Endothelial cell of umbilical vein (primary cell): Measurements from ENCODE around the gene HBP1.

ENCODE experiments used
- CTCF ChIP-seq, 2 donors: IDR thresholded peaks; 1 replicate in 1 of 2; 2 replicates in 1 of 2; pipeline ENCODE4 v1.5.1; 2011; ENCODE audit warnings: low read length in 2 of 2, mild to moderate bottlenecking in 2 of 2, moderate library complexity in 2 of 2, control low read depth in 1 of 2, inconsistent platforms in 1 of 2, low read depth in 1 of 2; ENCODE audit not compliant: insufficient read depth in 1 of 2; ENCODE audit errors: extremely low read depth in 1 of 2
- EZH2 ChIP-seq: IDR thresholded peaks from 2 replicates; pipeline ENCODE4 v1.6.1; 2012; ENCODE audit warnings: borderline replicate concordance, low read depth, mild to moderate bottlenecking, moderate library complexity, low read length, inconsistent platforms; ENCODE audit not compliant: severe bottlenecking
- FOS ChIP-seq: IDR thresholded peaks from 2 replicates; pipeline ENCODE4 v1.6.1; 2011; ENCODE audit warnings: mild to moderate bottlenecking, low read length, moderate library complexity, borderline replicate concordance; ENCODE audit not compliant: insufficient read depth
- GATA2 ChIP-seq: IDR thresholded peaks from 2 replicates; pipeline ENCODE4 v1.7.0; 2011; ENCODE audit warnings: low read depth, mild to moderate bottlenecking, moderate library complexity, mixed read lengths, low read length; ENCODE audit not compliant: insufficient read length, insufficient read depth
- JUN ChIP-seq: IDR thresholded peaks from 2 replicates; pipeline ENCODE4 v1.6.1; 2011; ENCODE audit warnings: borderline replicate concordance, low read depth; ENCODE audit not compliant: insufficient read length, insufficient read depth
- MYC ChIP-seq: IDR thresholded peaks from one replicate; pipeline ENCODE4 v1.6.1; 2011; ENCODE audit warnings: mild to moderate bottlenecking, low read depth, low read length
- POLR2A ChIP-seq: IDR thresholded peaks from 2 replicates; pipeline ENCODE4 v1.6.1; 2012; ENCODE audit warnings: low read depth, mild to moderate bottlenecking, control low read depth, low read length
- POLR2AphosphoS5 ChIP-seq: IDR thresholded peaks from 2 replicates; pipeline ENCODE4 v1.6.1; 2012; ENCODE audit warnings: low read depth, mild to moderate bottlenecking, control low read depth, low read length, moderate library complexity; ENCODE audit not compliant: insufficient read depth
- TF ChIP-seq, protein P1 (sequence below): IDR thresholded peaks from 2 replicates; pipeline ENCODE4 v1.6.1; 2011; ENCODE audit not compliant: insufficient read depth, insufficient read length

DNA sequence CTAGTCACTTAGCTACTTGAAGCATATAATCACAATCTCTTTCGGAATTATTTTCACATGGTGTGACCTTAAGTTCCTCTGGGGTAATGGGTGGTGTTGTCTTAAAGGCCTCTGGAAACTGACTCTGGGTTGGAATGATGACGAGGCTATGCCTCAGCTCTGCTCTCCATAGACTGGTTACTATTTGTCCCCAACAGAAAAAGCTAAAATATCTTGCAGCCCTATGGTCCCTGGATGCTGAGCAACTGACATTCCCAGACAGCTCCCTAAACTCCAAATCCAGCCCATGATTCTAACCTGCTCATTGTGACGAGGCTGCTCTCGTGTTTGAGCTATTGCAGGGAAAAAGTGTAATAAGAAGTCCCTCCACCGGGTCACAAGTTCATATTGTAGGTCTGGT, 51.6 kb downstream of the HBP1 start:
- TF ChIP-seq, protein P1, sequence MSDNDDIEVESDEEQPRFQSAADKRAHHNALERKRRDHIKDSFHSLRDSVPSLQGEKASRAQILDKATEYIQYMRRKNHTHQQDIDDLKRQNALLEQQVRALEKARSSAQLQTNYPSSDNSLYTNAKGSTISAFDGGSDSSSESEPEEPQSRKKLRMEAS = no peak
- TF ChIP-seq CTCF (IDR thresholded peaks at IDR 0.05; ENCODE audit: extremely low read depth in 1 of 2, insufficient read depth in 1 of 2, low read depth in 1 of 2, low read length in 2 of 2) (no peak), POLR2A (no peak), EZH2 (no peak), POLR2AphosphoS5 (no peak), MYC (no peak), JUN (no peak), GATA2 (no peak), FOS (no peak)
